PC-9 (cell line): ENCODE measurements around the gene KIFC1. TPM values are rescaled to one million over a fixed set of nuclear protein-coding genes. Genes with fewer than 3 reads are reported as not detected.
A peak's percentile ranks its signal among the peaks of the same experiment; 100 is the strongest.

Source experiments
- BruUV-seq: library from RNA; stranded (reverse); fragments of 400-500 nt; replicated peaks from 2 replicates; lab custom pipeline; 2021; lab: Mats Ljungman, UMichigan
- CTCF ChIA-PET: fragments of 300-600 bp; sonication (Branson Sonifier 250); formaldehyde crosslinking; loops from one replicate; lab custom pipeline; 2022; ENCODE audit warnings: antibody characterized with exemption; lab: Charles Lee
- POLR2A ChIA-PET: fragments of 300-600 bp; sonication (Branson Sonifier 250); formaldehyde crosslinking; loops from one replicate; lab custom pipeline; 2022; ENCODE audit warnings: antibody characterized with exemption; ENCODE audit not compliant: unreplicated experiment; lab: Charles Lee
- DNase-seq, 2 experiments: peaks; one replicate each; pipeline versions ENCODE4 v3.0.0 to v3.0.0-alpha.2; 2015 to 2022; ENCODE audit warnings: mixed read lengths in 1 of 2
- H2AFZ ChIP-seq: fragments of 200-600 bp; sonication (generic); 2 replicates; pipeline ENCODE4 v1.8.1; 2017; ENCODE audit warnings: antibody characterized with exemption
- H3F3A ChIP-seq: fragments of 200-600 bp; sonication (generic); 2 replicates; pipeline ENCODE4 v1.8.1; 2017; ENCODE audit warnings: antibody characterized with exemption, mild to moderate bottlenecking, low read depth; ENCODE audit not compliant: insufficient read depth
- H3K27ac ChIP-seq: fragments of 200-600 bp; sonication (generic); 2 replicates; pipeline ENCODE4 v1.6.1; 2016; ENCODE audit warnings: mixed run types
- H3K27me3 ChIP-seq: fragments of 200-600 bp; sonication (generic); 2 replicates; pipeline ENCODE4 v1.6.1; 2016; ENCODE audit warnings: low read depth, mixed run types; ENCODE audit not compliant: insufficient read depth
- H3K36me3 ChIP-seq: fragments of 200-600 bp; sonication (generic); 2 replicates; pipeline ENCODE4 v1.6.1; 2016; ENCODE audit warnings: low read depth, mixed run types
- H3K4me1 ChIP-seq: fragments of 200-600 bp; sonication (generic); replicated peaks from 2 replicates; pipeline ENCODE4 v1.6.1; 2016; ENCODE audit warnings: mixed run types; ENCODE audit not compliant: insufficient read depth
- H3K4me2 ChIP-seq: fragments of 200-600 bp; sonication (generic); 2 replicates; pipeline ENCODE4 v1.6.1; 2017; ENCODE audit warnings: mixed run types
- H3K4me3 ChIP-seq: fragments of 200-600 bp; sonication (generic); 2 replicates; pipeline ENCODE4 v1.6.1; 2016; ENCODE audit warnings: mixed run types
- H3K79me2 ChIP-seq: fragments of 200-600 bp; sonication (generic); 2 replicates; pipeline ENCODE4 v1.6.1; 2017; ENCODE audit warnings: low read depth, mixed run types
- H3K9me2 ChIP-seq: fragments of 200-600 bp; sonication (generic); 2 replicates; pipeline ENCODE4 v1.8.1; 2017; ENCODE audit warnings: mild to moderate bottlenecking; ENCODE audit not compliant: insufficient read depth
- H3K9me3 ChIP-seq: fragments of 200-600 bp; sonication (generic); 2 replicates; pipeline ENCODE4 v1.8.1; 2016; ENCODE audit warnings: low read depth; ENCODE audit not compliant: insufficient read depth
- H4K20me1 ChIP-seq: fragments of 200-600 bp; sonication (generic); 2 replicates; pipeline ENCODE4 v1.8.1; 2017; ENCODE audit not compliant: insufficient read depth
- EZH2 ChIP-seq: fragments of 200-600 bp; sonication (generic); IDR thresholded peaks from 2 replicates; pipeline ENCODE4 v1.8.0; 2017; ENCODE audit warnings: antibody characterized with exemption, low read depth
- intact Hi-C: fragments of 100-400 bp; cut with micrococcal nuclease; formaldehyde crosslinking; loops from one replicate; pipeline ENCODE4 v1.10.0; 2022; ENCODE audit not compliant: unreplicated experiment
- total RNA-seq: library from RNA; stranded (reverse); gene quantifications from 2 replicates; pipeline ENCODE4 v1.2.3, GENCODE V29; 2021
- TF ChIP-seq, protein P1 (sequence below): fragments of 200-600 bp; sonication (generic); conservative IDR thresholded peaks from 2 replicates; pipeline ENCODE4 v1.6.1; 2017; ENCODE audit warnings: mixed run types, antibody characterized with exemption, mild to moderate bottlenecking, moderate library complexity

Gene KIFC1
- total RNA-seq, 1 experiment from 2014 or later: 91.4 TPM

DNA sequence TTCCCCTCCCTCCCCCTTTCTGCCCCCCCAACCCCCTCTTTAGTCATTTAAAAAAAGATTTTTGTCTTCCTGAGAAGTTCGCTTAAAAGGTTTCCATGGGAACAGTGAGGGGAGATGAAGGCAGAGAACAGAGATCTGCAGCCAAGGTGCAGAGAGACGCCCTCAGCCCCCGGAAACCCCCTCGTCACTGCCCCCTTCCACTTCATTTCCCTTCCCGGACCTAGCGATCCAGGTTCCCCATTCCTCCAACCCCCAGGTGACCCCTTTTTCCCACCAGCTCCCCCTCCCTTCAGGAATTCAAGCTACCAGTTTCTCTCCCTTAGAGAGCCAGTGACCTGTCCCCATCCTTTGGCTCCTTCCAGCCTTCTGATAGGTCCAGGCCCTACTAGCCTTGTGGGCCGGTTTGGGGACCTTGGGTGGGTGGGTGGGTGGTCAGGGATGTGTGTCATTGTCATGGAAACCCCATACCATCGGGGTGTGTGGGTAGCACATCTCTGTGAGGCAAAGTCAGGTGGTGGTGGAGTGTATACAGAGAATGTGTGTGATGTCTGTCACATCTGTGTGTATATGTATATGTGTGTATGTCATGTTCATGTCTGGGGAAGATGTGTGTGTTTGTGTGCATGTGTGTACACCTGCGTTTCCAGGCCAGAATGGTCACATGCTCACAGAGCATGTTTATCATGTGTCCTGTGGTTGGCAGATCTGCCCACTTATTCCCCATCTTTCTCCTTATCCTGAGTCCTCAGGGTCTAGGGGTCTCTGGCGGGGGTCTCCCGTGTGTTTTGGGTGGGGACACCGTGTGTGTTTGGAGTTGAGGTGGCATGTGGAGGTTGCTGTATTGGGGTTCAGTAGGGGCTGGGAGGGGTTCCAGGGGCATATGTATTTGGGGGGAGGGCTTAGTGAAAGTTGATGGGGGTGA, 35.2 kb downstream of the KIFC1 start:
- BruUV-seq: no TSS peak
- peaks cover 19% of the 10 kb centered on the region for H3K4me1 ChIP-seq
- no peak overlapping the region for H2AFZ ChIP-seq
- H3K27me3 ChIP-seq: peaks cover 12% of the 10 kb centered on the region
- no peaks in the 10 kb centered on the region for H3K9me3 ChIP-seq
- CTCF ChIA-PET: interaction anchor here (0.5 to 0.9 kb wide), 5 partner anchors 37 to 273 kb away, joined by 3 to 7 read pairs (median 4); no protein-coding TSS in a partner anchor
- H4K20me1 ChIP-seq: no peaks in the 10 kb centered on the region
- H3K9me2 ChIP-seq: no peaks in the 10 kb centered on the region
- DNase-seq: no peak
- POLR2A ChIA-PET: interaction anchor here (0.5 to 2.0 kb wide), 2 partner anchors 109 to 288 kb away, joined by 14 to 24 read pairs; partner anchors contain the start of gene ZBTB22
- H3F3A ChIP-seq: peaks cover 33% of the 10 kb centered on the region
- H3K4me2 ChIP-seq: peak overlapping the region; percentile 77
- H3K79me2 ChIP-seq: no peaks in the 10 kb centered on the region
- H3K4me3 ChIP-seq: peak overlapping the region; percentile 71; the same call in 1 of the 2 replicates
- no peaks in the 10 kb centered on the region for H3K36me3 ChIP-seq
- no peak overlapping the region for H3K27ac ChIP-seq
- TF ChIP-seq EZH2: no peak
- TF ChIP-seq, protein P1, sequence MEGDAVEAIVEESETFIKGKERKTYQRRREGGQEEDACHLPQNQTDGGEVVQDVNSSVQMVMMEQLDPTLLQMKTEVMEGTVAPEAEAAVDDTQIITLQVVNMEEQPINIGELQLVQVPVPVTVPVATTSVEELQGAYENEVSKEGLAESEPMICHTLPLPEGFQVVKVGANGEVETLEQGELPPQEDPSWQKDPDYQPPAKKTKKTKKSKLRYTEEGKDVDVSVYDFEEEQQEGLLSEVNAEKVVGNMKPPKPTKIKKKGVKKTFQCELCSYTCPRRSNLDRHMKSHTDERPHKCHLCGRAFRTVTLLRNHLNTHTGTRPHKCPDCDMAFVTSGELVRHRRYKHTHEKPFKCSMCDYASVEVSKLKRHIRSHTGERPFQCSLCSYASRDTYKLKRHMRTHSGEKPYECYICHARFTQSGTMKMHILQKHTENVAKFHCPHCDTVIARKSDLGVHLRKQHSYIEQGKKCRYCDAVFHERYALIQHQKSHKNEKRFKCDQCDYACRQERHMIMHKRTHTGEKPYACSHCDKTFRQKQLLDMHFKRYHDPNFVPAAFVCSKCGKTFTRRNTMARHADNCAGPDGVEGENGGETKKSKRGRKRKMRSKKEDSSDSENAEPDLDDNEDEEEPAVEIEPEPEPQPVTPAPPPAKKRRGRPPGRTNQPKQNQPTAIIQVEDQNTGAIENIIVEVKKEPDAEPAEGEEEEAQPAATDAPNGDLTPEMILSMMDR: no peak
- intact Hi-C loops: loop anchor here (1.0 to 2.0 kb wide), 3 partner anchors 27 to 152 kb away; partner anchors contain the start of gene ZBTB9

DNA sequence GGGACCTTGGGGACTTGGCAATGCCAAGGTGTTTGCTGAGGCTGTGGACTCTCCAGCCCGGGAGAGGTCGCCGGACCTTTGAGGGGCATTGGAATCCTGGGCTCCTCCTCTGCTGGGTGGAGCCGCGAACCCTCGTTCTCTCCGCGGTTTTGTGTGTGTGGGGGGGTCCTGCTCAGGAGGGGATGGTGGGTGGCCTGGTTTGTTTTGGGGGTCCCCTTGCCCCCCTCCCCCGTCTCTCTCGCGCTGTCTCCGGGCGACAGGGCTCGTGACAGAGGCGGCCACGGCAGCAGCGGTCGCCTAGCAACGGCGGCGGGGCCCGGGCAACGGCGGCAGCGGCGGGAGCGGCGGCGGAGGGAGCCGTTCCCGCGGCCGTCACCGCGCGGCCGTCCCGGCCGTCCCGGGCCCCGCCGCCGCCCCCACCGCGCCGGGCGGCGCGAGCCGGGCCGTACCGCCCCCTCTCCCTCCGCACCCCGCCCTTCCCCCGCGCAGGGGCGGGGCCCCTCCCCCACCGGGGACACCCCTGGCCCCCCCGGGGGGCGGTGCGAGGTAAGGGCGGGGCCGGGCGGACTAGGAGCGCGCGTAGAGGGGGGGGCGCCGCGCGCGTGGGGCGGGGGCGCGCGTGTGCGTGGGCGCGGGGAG, 36.1 kb downstream of the KIFC1 start:
- no peak for TF ChIP-seq EZH2
- TF ChIP-seq, protein P1: no peak
- intact Hi-C loops: loop anchor here (2.0 kb wide), 1 partner anchor 151 kb away; no protein-coding TSS in a partner anchor
- H3K36me3 ChIP-seq: no peaks in the 10 kb centered on the region
- H4K20me1 ChIP-seq: no peaks in the 10 kb centered on the region
- H3K4me3 ChIP-seq: peak overlapping the region; percentile 58; the same call in 1 of the 2 replicates
- H3F3A ChIP-seq: peaks cover 33% of the 10 kb centered on the region
- H3K4me2 ChIP-seq: peak overlapping the region; percentile 68
- no peaks in the 10 kb centered on the region for H3K79me2 ChIP-seq
- peaks cover 3% of the 10 kb centered on the region; the same call in 1 of the 2 replicates for H3K27me3 ChIP-seq
- peaks cover 19% of the 10 kb centered on the region for H3K4me1 ChIP-seq
- H3K27ac ChIP-seq: no peak overlapping the region
- POLR2A ChIA-PET: no interaction called here
- H3K9me3 ChIP-seq: no peaks in the 10 kb centered on the region
- no TSS peak for BruUV-seq
- H2AFZ ChIP-seq: peak overlapping the region; percentile 76; the same call in 1 of the 2 replicates
- no peaks in the 10 kb centered on the region for H3K9me2 ChIP-seq
- CTCF ChIA-PET: no interaction called here
- peak in 1 of 2 experiments; percentile 42 for DNase-seq

- Histone ChIP-seq H3K27me3 (no peaks in the 10 kb centered on the region), H3K4me2 (peak overlapping the region; percentile 51), H2AFZ (no peak overlapping the region), H3K9me2 (no peaks in the 10 kb centered on the region), H4K20me1 (no peaks in the 10 kb centered on the region), H3K4me3 (peak overlapping the region; percentile 23; the same call in 1 of the 2 replicates), H3F3A (peaks cover 33% of the 10 kb centered on the region), H3K27ac (no peak overlapping the region), H3K9me3 (no peaks in the 10 kb centered on the region), H3K79me2 (no peaks in the 10 kb centered on the region), H3K4me1 (peaks cover 19% of the 10 kb centered on the region), H3K36me3 (no peaks in the 10 kb centered on the region)
- no TSS peak for BruUV-seq
- ChIA-PET CTCF (interaction anchor here (0.5 kb wide), 1 partner anchor 1174 kb away, joined by 17 read pairs; no protein-coding TSS in a partner anchor), POLR2A (no interaction called here)
- DNase-seq: no peak
- TF ChIP-seq, protein P1: peak; percentile 48
- no peak for TF ChIP-seq EZH2
- intact Hi-C loops: no loop called here
These were observed 36.8 kb downstream of the KIFC1 start for GRCh38 chr6:33428224-33428965.
